Peyer's patch (tissue), 4 donors: Measurements from ENCODE around the gene KISS1R. TPM values are rescaled to one million over a fixed set of nuclear protein-coding genes. Genes with fewer than 3 reads are reported as not detected.

ENCODE experiments used
- DNase-seq, 3 donors: peaks; one replicate each; pipeline ENCODE4 v3.0.0-alpha.2; 2017 to 2019
- H3K27ac ChIP-seq, 4 donors: fragments of 200-600 bp; sonication (generic); one replicate each; pipeline ENCODE4 v1.5.1; 2016 to 2019
- H3K27me3 ChIP-seq, 2 donors: fragments of 200-600 bp; sonication (generic); one replicate each; pipeline ENCODE4 v1.5.1; 2019
- H3K36me3 ChIP-seq, 3 donors: fragments of 200-600 bp; sonication (generic); one replicate each; pipeline ENCODE4 v1.5.1; 2016 to 2019
- H3K4me1 ChIP-seq, 4 donors: fragments of 200-600 bp; sonication (generic); one replicate each; pipeline ENCODE4 v1.5.1; 2016 to 2019
- H3K4me3 ChIP-seq, 4 donors: fragments of 200-600 bp; sonication (generic); 1 replicate in 3 of 4; 2 replicates in 1 of 4; pipeline ENCODE4 v1.5.1; 2016 to 2019; ENCODE audit warnings: mild to moderate bottlenecking in 1 of 4
- H3K9me3 ChIP-seq, 4 donors: fragments of 200-600 bp; sonication (generic); one replicate each; pipeline ENCODE4 v1.5.1; 2016 to 2019; ENCODE audit warnings: mild to moderate bottlenecking in 1 of 4
- CTCF ChIP-seq, 6 experiments: fragments of 450-650 bp in 4 of 6; fragments of 200-600 bp in 2 of 6; sonication (generic) in 1 of 6; IDR thresholded peaks; one replicate each; pipeline ENCODE4 v1.5.1; 2017 to 2019; ENCODE audit warnings: antibody characterized with exemption in 6 of 6, mild to moderate bottlenecking in 3 of 6, moderate library complexity in 1 of 6
- POLR2A ChIP-seq, 2 donors: fragments of 450-650 bp; IDR thresholded peaks; one replicate each; pipeline ENCODE4 v1.5.1; 2017; ENCODE audit warnings: antibody characterized with exemption in 2 of 2, mild to moderate bottlenecking in 2 of 2, moderate library complexity in 2 of 2
- total RNA-seq, 4 donors: library from RNA; depleted of rRNA; stranded (reverse); fragments of >200 nt; gene quantifications; one replicate each; pipeline ENCODE4 v1.1.0, GENCODE V29; 2016

The KISS1R gene
- total RNA-seq, 4 donors from 2014 or later = not detected

GRCh38 chr19:916645-917322 lies 349 bp upstream of the KISS1R start:
- no peaks in the 10 kb centered on the region for H3K36me3 ChIP-seq
- DNase-seq = no peak
- H3K27ac ChIP-seq = peak overlapping the region in 1 of 4 donors; percentile 18
- H3K4me3 ChIP-seq = peak overlapping the region; percentile 5 to 46 (median 40)
- peaks cover 0 to 45% of the 10 kb centered on the region in 2 donors for H3K27me3 ChIP-seq
- no peaks in the 10 kb centered on the region for H3K9me3 ChIP-seq
- no peak for TF ChIP-seq POLR2A (IDR thresholded peaks at IDR 0.05)
- peaks cover 6 to 46% (median 34%) of the 10 kb centered on the region in 4 donors for H3K4me1 ChIP-seq

GRCh38 chr19:918152-918437 lies 962 bp downstream of the KISS1R start:
- peak overlapping the region in 1 of 4 donors; percentile 60 for H3K4me3 ChIP-seq
- H3K27ac ChIP-seq = peak overlapping the region in 1 of 4 donors; percentile 18
- TF ChIP-seq POLR2A (IDR thresholded peaks at IDR 0.05) = no peak
- TF ChIP-seq CTCF (IDR thresholded peaks at IDR 0.05) = no peak
- no peaks in the 10 kb centered on the region for H3K9me3 ChIP-seq
- peaks cover 0 to 45% of the 10 kb centered on the region in 2 donors for H3K27me3 ChIP-seq
- no peak for DNase-seq
- H3K4me1 ChIP-seq = peaks cover 6 to 45% (median 34%) of the 10 kb centered on the region in 4 donors
- H3K36me3 ChIP-seq = no peaks in the 10 kb centered on the region

GRCh38 chr19:918481-919198 lies 1.5 kb downstream of the KISS1R start:
- Histone ChIP-seq H3K4me1 (peaks cover 6 to 45% (median 31%) of the 10 kb centered on the region in 4 donors), H3K27me3 (peaks cover 0 to 45% of the 10 kb centered on the region in 2 donors), H3K4me3 (peak overlapping the region in 1 of 4 donors; percentile 60), H3K27ac (peak overlapping the region in 1 of 4 donors; percentile 84), H3K36me3 (no peaks in the 10 kb centered on the region), H3K9me3 (no peaks in the 10 kb centered on the region)
- no peak for TF ChIP-seq POLR2A (IDR thresholded peaks at IDR 0.05)
- TF ChIP-seq CTCF (IDR thresholded peaks at IDR 0.05) = no peak
- peak in 1 of 3 donors; percentile 52 for DNase-seq

- H3K4me1 ChIP-seq = peaks cover 6 to 45% (median 32%) of the 10 kb centered on the region in 4 donors
- TF ChIP-seq CTCF (IDR thresholded peaks at IDR 0.05) = no peak
- no peak for TF ChIP-seq POLR2A (IDR thresholded peaks at IDR 0.05)
- H3K9me3 ChIP-seq = no peaks in the 10 kb centered on the region
- no peaks in the 10 kb centered on the region for H3K36me3 ChIP-seq
- peak overlapping the region; percentile 29 to 60 (median 40) for H3K4me3 ChIP-seq
- H3K27ac ChIP-seq = peak overlapping the region in 2 of 4 donors; percentile 54 to 84
- H3K27me3 ChIP-seq = peaks cover 0 to 45% of the 10 kb centered on the region in 2 donors
- peak; percentile 61 to 73 (median 67) for DNase-seq
Observed at GRCh38 chr19:919199-920050, 2.3 kb downstream of the KISS1R start.

- DNase-seq = peak in 2 of 3 donors; percentile 75 to 84
- no peak for TF ChIP-seq POLR2A (IDR thresholded peaks at IDR 0.05)
- peak in 1 of 6 experiments; percentile 5 for TF ChIP-seq CTCF (IDR thresholded peaks at IDR 0.05)
- no peaks in the 10 kb centered on the region for H3K36me3 ChIP-seq
- H3K4me3 ChIP-seq = peak overlapping the region; percentile 29 to 60 (median 40)
- peaks cover 8 to 50% (median 38%) of the 10 kb centered on the region in 4 donors for H3K4me1 ChIP-seq
- H3K27me3 ChIP-seq = peaks cover 0 to 45% of the 10 kb centered on the region in 2 donors
- no peaks in the 10 kb centered on the region for H3K9me3 ChIP-seq
- H3K27ac ChIP-seq = peak overlapping the region in 3 of 4 donors; percentile 19 to 84 (median 54)
Observed at GRCh38 chr19:920051-920864, 3.1 kb downstream of the KISS1R start.
